NCI-H510A (cell line): Measurements from ENCODE around the gene BCAP31.
A peak's percentile ranks its signal among the peaks of the same experiment; 100 is the strongest.
"Not testable (repeated sequence)": the region's sequence is repeated elsewhere in the genome, so short reads cannot be mapped to it uniquely, and the experiment has no call there.

Experiments
- DNase-seq: peaks from one replicate; lab custom pipeline; 2025; lab: John Stamatoyannopoulos, UW

The BCAP31 gene

DNA sequence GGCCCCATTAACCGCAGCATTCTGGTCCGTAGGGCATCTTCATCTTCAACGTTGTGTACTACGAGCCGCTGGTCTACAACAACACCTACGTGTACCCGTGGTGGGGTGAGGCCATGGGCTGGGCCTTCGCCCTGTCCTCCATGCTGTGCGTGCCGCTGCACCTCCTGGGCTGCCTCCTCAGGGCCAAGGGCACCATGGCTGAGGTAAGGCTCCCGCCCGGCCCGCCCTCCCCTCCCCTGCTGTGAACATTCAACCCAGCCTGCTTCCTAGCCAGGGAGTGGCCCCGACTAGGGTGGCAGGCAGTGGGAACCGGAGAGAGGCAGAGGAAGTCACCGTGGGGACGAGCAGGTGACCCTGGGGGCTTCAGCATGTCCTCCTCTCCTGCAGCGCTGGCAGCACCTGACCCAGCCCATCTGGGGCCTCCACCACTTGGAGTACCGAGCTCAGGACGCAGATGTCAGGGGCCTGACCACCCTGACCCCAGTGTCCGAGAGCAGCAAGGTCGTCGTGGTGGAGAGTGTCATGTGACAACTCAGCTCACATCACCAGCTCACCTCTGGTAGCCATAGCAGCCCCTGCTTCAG is 29.4 kb downstream of the BCAP31 start:
- DNase-seq = no peak

DNA sequence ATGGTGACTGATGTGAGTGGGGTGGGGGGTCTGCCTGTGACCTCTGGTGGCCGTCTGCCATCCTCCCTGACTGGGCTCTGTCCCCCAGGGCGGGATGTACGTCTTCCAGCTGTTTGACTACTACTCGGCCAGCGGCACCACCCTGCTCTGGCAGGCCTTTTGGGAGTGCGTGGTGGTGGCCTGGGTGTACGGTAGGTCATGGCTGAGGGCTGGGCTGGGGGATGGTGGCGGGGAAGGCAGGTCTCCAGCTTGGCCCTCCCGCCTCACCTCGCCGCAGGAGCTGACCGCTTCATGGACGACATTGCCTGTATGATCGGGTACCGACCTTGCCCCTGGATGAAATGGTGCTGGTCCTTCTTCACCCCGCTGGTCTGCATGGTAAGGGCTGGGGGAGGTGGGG is 29.9 kb downstream of the BCAP31 start:
- DNase-seq = not testable (repeated sequence)

DNA sequence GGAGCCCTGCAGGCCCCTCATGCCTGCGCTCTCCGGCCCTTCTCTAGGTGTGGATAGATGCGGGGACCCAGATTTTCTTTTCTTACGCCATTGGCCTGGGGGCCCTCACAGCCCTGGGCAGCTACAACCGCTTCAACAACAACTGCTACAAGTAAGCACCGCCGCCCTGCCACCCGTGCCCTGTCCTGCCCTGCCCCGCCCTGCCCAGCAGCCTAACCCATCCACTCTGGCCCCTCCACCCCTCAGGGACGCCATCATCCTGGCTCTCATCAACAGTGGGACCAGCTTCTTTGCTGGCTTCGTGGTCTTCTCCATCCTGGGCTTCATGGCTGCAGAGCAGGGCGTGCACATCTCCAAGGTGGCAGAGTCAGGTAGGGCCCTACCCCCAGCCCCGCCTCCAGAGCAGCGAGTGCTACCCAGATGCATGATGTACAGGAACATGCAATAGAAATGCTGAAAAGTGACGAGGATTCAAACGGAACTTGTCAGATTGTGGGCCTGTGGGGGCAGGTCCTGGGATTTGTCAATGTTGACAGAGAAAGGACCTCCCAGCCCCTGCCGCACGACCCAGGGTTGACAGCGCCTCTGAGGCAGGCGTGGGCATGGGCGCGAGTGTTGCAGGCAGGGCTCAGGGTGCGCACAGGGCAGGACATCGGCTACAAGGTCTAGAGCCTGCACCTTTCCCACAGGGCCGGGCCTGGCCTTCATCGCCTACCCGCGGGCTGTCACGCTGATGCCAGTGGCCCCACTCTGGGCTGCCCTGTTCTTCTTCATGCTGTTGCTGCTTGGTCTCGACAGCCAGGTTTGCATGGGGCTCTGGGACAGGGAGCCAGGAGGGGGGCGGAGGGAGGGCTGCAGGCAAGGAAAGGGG is 30.7 kb downstream of the BCAP31 start:
- no peak for DNase-seq

- no peak for DNase-seq
Observed at GRCh38 chrX:153692611-153693156, 31.5 kb downstream of the BCAP31 start.

- no peak for DNase-seq
Observed at GRCh38 chrX:153692003-153692402, 32.2 kb downstream of the BCAP31 start.

DNA sequence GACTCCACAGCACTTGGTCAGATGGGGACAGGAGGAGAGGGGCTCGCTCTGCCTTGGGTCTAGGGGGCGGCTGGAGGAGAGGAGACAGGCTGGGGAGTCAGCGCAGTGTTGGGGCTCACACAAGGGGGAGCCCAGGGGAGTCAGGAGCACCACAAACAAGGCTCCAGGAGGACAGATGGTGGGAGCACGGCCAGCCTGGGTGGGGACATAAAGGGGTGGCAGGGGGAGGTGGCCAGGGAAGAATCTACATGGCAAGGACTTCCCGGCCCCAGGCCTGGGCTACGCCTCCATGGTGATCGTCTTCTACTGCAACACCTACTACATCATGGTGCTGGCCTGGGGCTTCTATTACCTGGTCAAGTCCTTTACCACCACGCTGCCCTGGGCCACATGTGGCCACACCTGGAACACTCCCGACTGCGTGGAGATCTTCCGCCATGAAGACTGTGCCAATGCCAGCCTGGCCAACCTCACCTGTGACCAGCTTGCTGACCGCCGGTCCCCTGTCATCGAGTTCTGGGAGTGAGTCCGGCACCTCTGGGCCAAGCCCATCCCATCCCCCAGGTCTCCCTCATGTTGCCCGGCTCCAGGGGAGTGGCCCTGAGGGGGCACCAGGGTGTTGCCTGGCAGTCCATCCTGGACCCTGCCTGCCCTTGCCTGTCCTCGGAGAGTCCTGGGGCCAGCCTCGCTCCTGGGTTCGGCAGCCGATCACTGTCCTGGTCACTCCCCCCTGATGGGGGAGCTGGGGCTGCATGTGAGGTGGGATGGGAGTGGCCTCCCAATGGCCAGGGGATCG is 33.0 kb downstream of the BCAP31 start:
- not testable (repeated sequence) for DNase-seq

- DNase-seq = no peak
Observed at GRCh38 chrX:153690466-153690865, 33.7 kb downstream of the BCAP31 start.

DNA sequence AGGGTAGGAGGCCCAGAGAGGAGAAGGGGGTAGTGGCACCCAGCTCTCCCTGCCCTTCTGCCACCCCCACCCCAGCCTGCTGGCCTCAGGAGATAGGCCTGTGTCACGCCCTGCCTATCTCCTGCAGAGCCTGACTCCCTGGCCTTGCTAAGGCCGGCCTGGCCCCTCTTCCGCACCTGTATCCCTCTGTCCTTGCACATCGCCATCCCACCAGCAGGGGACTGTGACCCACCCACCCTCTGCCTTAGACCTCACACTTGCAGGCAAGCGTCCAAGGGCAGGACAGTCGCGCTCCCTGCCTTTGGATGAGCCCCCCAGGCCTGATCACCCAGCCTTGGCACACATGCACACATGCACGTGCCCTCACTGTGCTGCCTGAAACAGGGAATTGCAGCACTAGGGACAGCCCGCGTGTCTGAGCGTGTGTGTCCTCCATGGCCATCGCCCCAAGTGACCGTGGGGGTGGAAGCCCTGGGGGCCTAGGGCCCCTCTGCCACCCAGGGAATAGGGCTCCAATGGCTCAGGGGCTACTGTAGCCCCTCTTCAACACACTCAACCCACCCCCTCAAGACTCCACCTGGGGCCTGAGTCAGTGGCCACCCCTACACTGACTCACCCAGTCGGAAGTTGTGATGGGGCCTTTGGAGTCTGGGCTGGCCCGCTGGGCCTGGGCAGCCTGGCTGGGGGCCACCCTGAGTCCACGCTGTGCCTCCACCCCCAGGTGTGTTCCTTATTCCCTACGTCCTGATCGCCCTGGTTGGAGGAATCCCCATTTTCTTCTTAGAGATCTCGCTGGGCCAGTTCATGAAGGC is 34.3 kb downstream of the BCAP31 start:
- DNase-seq = no peak

- no peak for DNase-seq
Observed at GRCh38 chrX:153688911-153689590, 35.1 kb downstream of the BCAP31 start.

GRCh38 chrX:153688506-153688905 is 35.7 kb downstream of the BCAP31 start:
- DNase-seq = no peak

GRCh38 chrX:153688071-153688470 is 36.1 kb downstream of the BCAP31 start:
- no peak for DNase-seq

GRCh38 chrX:153687121-153688039 is 36.8 kb downstream of the BCAP31 start, which contains the start of gene SLC6A8:
SLC6A8 (plus strand) TSS chrX:153687926; CDS start chrX:153688575, 649 bp downstream.
- peak; percentile 33 for DNase-seq

GRCh38 chrX:153686711-153687110 is 37.5 kb downstream of the BCAP31 start:
- no peak for DNase-seq

GRCh38 chrX:153685751-153686696 is 38.2 kb downstream of the BCAP31 start:
- DNase-seq = no peak

GRCh38 chrX:153685156-153685536 is 39.0 kb downstream of the BCAP31 start:
- no peak for DNase-seq

- no peak for DNase-seq
Observed at GRCh38 chrX:153684467-153685155, 39.6 kb downstream of the BCAP31 start.

GRCh38 chrX:153683486-153683885 is 40.7 kb downstream of the BCAP31 start:
- not testable (repeated sequence) for DNase-seq

- DNase-seq = no peak
Observed at GRCh38 chrX:153681175-153681574, 43.0 kb downstream of the BCAP31 start.
